ENCODE data around the gene UBE2I.
A peak's percentile ranks its signal among the peaks of the same experiment; 100 is the strongest.
"Not testable (repeated sequence)": the region's sequence is repeated elsewhere in the genome, so short reads cannot be mapped to it uniquely, and the experiment has no call there.

UBE2I gene

DNA sequence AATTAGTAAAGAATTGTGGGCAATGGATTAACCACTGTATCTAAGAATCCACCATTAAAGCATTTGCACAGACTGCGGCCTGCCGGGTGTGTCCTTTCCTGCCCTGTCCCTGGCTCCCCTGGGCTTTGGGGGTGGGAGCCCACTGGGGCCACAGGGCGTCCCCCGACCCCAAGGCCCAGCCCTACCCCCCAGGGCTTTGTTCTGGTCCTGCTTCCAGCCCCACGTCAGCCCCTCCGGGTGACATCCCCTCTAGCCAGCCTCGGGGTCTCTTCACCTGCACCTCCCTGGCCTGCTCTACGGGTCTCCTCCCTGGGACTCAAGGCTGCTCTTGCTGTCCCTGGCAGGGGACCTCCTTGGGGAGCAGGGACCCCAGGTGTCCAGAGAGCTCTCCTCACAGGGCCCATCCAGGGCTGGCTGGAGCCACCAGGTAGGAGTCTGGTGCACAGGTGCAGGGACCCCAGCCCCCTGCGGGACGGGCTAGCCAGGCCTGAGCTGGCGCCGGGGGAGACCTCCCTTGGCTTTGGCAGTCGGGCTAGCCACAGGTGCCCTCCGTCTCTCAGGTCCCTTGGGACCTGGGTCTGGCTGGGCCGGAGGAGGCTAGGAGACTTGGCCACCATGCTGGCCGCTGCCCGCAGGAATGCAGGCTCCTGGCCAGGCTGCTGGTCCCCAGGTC, 17.6 kb downstream of the UBE2I start:
- H3K4me1 ChIP-seq (ENCODE audit: control insufficient read depth in 5 of 5, insufficient read depth in 5 of 5, low read length in 5 of 5) = peaks cover 1 to 21% (median 9%) of the 10 kb centered on the region in 5 donors
- peaks cover 4 to 9% (median 7%) of the 10 kb centered on the region in 5 donors for H3K27me3 ChIP-seq (ENCODE audit: control insufficient read depth in 5 of 5, insufficient read depth in 4 of 5, low read length in 5 of 5)
- peaks cover 0 to 7% (median 3%) of the 10 kb centered on the region in 5 donors for H3K9me3 ChIP-seq (ENCODE audit: control insufficient read depth in 5 of 5, low read length in 5 of 5)
- peaks cover 0 to 32% (median 30%) of the 10 kb centered on the region in 5 donors for H3K36me3 ChIP-seq (ENCODE audit: control insufficient read depth in 5 of 5, insufficient read depth in 5 of 5, low read length in 5 of 5)
- H3K9ac ChIP-seq (ENCODE audit: low read length in 5 of 5) = no peak overlapping the region
- no peak overlapping the region for H3K27ac ChIP-seq (ENCODE audit: low read depth, low read length)
- H3K4me3 ChIP-seq (ENCODE audit: low read depth in 1 of 5, low read length in 5 of 5) = no peak overlapping the region

DNA sequence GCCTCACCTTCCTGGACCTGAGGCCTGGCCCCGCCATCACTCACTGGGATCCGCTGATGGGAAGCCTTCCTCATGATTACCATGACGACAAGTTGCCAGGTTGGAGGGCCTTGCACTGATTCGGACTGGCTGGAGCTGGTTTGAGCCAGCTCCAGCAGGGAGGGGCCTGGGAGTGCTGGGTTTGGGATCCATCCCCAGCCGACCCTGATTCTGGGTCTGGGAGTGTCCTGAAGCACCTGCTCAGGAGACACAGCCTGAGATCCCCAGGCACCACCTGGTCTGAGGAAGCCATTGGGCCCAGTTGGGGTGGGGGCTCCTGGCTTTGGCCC, 18.1 kb downstream of the UBE2I start:
- peaks cover 8 to 13% (median 12%) of the 10 kb centered on the region in 5 donors for H3K27me3 ChIP-seq (ENCODE audit: control insufficient read depth in 5 of 5, insufficient read depth in 4 of 5, low read length in 5 of 5)
- no peak overlapping the region for H3K27ac ChIP-seq (ENCODE audit: low read depth, low read length)
- no peak overlapping the region for H3K4me3 ChIP-seq (ENCODE audit: low read depth in 1 of 5, low read length in 5 of 5)
- peaks cover 0 to 7% (median 3%) of the 10 kb centered on the region in 5 donors for H3K9me3 ChIP-seq (ENCODE audit: control insufficient read depth in 5 of 5, low read length in 5 of 5)
- H3K4me1 ChIP-seq (ENCODE audit: control insufficient read depth in 5 of 5, insufficient read depth in 5 of 5, low read length in 5 of 5) = peaks cover 1 to 26% (median 13%) of the 10 kb centered on the region in 5 donors
- H3K9ac ChIP-seq (ENCODE audit: low read length in 5 of 5) = no peak overlapping the region
- H3K36me3 ChIP-seq (ENCODE audit: control insufficient read depth in 5 of 5, insufficient read depth in 5 of 5, low read length in 5 of 5) = peaks cover 0 to 31% (median 27%) of the 10 kb centered on the region in 5 donors

DNA sequence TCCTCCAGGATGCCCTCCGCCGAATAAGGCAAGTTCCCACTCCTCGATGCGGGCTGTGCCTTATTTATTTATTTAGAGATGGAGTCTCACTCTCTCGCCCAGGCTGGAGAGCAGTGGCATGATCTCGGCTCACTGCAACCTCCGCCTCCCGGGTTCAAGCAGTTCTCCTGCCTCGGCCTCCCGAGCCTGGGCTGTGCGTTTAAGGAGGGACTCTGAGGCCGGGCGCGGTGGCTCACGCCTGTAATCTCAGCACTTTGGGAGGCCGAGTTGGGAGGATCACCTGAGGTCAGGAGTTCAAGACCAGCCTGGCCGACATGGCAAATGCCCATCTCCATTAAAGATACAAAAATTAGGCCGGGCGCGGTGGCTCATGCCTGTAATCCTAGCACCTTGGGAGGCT, 18.7 kb downstream of the UBE2I start:
- Histone ChIP-seq H3K4me1 (ENCODE audit: control insufficient read depth in 5 of 5, insufficient read depth in 5 of 5, low read length in 5 of 5) (peaks cover 1 to 32% (median 19%) of the 10 kb centered on the region in 5 donors), H3K27me3 (ENCODE audit: control insufficient read depth in 5 of 5, insufficient read depth in 4 of 5, low read length in 5 of 5) (peaks cover 13 to 18% (median 15%) of the 10 kb centered on the region in 5 donors), H3K36me3 (ENCODE audit: control insufficient read depth in 5 of 5, insufficient read depth in 5 of 5, low read length in 5 of 5) (peaks cover 0 to 29% (median 26%) of the 10 kb centered on the region in 5 donors)
- H3K4me3 ChIP-seq (ENCODE audit: low read depth in 1 of 5, low read length in 5 of 5); H3K9me3 ChIP-seq (ENCODE audit: control insufficient read depth in 5 of 5, low read length in 5 of 5); H3K27ac ChIP-seq (ENCODE audit: low read depth, low read length); H3K9ac ChIP-seq (ENCODE audit: low read length in 5 of 5): not testable (repeated sequence)

DNA sequence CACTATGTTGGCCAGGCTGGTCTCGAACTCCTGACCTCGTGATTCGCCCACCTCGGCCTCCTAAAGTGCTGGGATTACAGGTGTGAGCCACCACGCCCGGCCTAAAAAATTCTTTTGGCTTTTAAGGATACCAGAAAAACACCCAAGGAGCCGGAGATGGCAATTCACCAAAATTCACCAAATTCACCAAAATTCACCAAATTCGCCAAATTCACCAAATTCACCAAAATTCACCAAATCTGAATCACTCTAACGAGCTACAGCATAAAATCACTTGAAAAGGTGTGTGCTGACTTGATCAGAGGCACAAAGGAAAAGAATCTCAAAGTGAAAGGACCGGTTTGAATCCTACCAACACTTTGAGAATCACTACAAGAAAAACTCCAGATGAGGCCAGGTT, 19.5 kb downstream of the UBE2I start:
- Histone ChIP-seq H3K36me3 (ENCODE audit: control insufficient read depth in 5 of 5, insufficient read depth in 5 of 5, low read length in 5 of 5) (peaks cover 0 to 20% (median 18%) of the 10 kb centered on the region in 5 donors), H3K27me3 (ENCODE audit: control insufficient read depth in 5 of 5, insufficient read depth in 4 of 5, low read length in 5 of 5) (peaks cover 14 to 21% (median 16%) of the 10 kb centered on the region in 5 donors), H3K4me1 (ENCODE audit: control insufficient read depth in 5 of 5, insufficient read depth in 5 of 5, low read length in 5 of 5) (peaks cover 1 to 39% (median 24%) of the 10 kb centered on the region in 5 donors)
- H3K27ac ChIP-seq (ENCODE audit: low read depth, low read length); H3K9ac ChIP-seq (ENCODE audit: low read length in 5 of 5); H3K4me3 ChIP-seq (ENCODE audit: low read depth in 1 of 5, low read length in 5 of 5); H3K9me3 ChIP-seq (ENCODE audit: control insufficient read depth in 5 of 5, low read length in 5 of 5): not testable (repeated sequence)

DNA sequence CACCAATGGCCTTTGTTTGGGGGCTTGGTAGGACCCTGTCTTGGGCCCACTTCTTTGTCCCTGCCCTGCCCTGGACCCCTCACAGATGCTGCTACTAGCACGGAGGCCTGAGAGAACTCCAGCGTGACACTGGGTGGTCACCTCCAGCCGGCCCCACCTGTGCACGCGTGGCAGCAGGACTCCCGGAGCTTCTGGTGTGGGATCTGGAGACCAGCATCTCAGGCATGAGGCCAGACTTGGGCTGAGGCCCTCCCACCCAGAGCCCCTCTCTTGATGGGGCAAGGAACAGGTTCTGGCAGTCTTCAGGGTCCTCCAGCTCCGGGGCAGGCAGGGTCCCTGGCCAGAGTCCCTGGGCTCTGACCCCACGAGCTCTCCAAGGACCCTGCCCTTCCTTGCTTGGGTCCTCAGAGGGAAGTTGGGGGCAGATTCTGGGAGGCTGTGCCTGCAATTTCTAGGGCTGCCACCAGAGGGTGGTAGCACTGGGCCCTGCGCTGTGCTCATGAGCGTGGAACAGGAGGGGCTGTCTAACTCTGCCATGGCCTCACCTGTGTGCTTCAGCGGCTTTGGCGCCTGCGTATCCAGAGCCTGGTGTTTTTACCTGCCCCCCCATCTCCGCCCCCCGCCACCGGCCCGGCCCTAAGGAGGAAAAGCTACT, 21.0 kb downstream of the UBE2I start:
- H3K4me1 ChIP-seq (ENCODE audit: control insufficient read depth in 5 of 5, insufficient read depth in 5 of 5, low read length in 5 of 5) = peaks cover 1 to 46% (median 30%) of the 10 kb centered on the region in 5 donors
- H3K4me3 ChIP-seq (ENCODE audit: low read depth in 1 of 5, low read length in 5 of 5) = no peak overlapping the region
- peaks cover 0 to 7% (median 3%) of the 10 kb centered on the region in 5 donors for H3K9me3 ChIP-seq (ENCODE audit: control insufficient read depth in 5 of 5, low read length in 5 of 5)
- no peak overlapping the region for H3K27ac ChIP-seq (ENCODE audit: low read depth, low read length)
- peaks cover 24 to 35% (median 28%) of the 10 kb centered on the region in 5 donors for H3K27me3 ChIP-seq (ENCODE audit: control insufficient read depth in 5 of 5, insufficient read depth in 4 of 5, low read length in 5 of 5)
- peaks cover 0 to 6% (median 4%) of the 10 kb centered on the region in 5 donors for H3K36me3 ChIP-seq (ENCODE audit: control insufficient read depth in 5 of 5, insufficient read depth in 5 of 5, low read length in 5 of 5)
- H3K9ac ChIP-seq (ENCODE audit: low read length in 5 of 5) = no peak overlapping the region

DNA sequence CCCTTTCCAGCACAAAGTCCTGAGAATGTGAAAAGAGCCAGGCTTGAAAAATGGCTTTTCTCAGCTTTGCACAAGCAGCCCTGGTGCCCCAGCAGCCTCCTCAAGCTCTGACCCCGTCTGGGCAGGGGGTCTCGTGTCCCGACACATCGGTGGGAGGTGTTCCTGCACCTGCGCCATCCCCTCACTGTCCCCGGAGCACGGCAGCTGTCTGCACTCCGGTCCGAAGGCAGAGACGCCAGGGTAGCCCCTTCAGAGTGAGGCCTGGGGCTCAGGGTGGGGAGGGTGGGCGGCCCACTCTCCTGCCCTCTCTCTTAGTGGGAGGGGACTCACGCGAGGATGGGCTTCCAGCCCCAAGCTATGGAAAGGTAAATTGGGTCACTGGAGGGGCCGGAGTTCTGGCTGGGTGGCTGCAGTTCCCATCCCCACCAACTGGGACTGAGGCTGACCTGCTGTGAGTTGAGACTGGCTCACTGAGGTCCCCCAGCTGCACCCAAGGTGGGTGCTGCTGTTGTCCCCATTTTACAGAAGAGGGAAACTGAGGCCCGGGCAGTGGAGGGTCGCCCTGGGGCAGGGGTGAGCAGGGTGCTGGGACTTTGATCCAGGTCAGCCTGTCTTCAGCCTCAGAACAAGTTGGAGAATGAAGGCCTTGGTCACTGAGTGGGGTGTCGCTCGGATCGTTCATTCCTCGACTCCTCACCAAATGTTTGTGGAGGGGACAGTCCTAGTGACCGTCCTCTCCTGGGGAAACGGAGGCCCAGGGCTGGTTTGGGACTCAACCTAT, 21.7 kb downstream of the UBE2I start:
- peak overlapping the region; percentile 50 for H3K27ac ChIP-seq (ENCODE audit: low read depth, low read length)
- peak overlapping the region in 2 of 5 donors; percentile 20 to 46 for H3K9ac ChIP-seq (ENCODE audit: low read length in 5 of 5)

DNA sequence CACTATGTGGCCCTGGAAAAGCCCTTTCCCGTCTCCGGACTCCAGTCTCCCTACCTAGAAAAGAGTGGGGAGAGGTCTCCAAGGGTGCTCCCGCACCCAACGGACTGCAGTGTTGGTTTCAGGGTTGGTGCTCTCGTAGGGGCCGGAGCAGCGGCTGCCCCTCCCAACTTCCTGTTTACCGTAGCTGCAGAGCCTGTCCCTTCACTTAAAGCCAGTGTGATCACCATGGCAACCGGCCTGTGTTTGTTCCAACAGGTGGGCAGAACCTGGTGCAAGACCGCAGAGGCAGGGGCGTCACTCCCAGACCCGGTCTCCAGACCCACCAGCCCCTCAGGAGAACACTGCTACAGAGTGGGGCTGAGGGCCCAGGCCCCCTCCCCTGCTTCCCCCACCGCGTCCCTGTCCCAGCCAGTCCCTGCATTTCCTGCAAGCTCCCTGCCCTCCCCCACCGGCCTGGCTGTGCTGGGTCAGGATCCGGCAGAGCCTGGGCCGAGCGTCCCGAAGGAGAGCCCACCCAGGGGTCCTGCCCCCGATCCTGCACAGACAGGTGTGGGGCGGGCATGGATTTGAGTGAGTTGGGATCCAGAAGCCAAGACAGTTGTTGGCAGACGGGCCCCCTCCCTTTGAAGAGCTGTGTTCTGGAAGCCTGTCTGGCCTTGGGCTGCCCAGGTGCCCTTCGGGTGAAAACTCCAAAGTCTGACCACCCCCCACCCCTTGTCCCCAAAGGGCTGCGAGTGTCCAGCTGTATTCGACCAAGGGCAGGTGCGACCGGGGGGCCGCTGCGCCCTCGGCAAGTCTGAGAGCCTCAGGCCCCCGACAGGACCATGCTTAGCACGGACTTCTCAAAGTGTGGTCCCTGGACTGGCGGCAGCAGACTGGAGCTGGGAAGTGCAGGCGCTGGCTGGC, 22.5 kb downstream of the UBE2I start:
- Histone ChIP-seq H3K27ac (ENCODE audit: low read depth, low read length) (peak overlapping the region; percentile 50), H3K9me3 (ENCODE audit: control insufficient read depth in 5 of 5, low read length in 5 of 5) (peaks cover 0 to 7% (median 3%) of the 10 kb centered on the region in 5 donors), H3K36me3 (ENCODE audit: control insufficient read depth in 5 of 5, insufficient read depth in 5 of 5, low read length in 5 of 5) (no peaks in the 10 kb centered on the region), H3K27me3 (ENCODE audit: control insufficient read depth in 5 of 5, insufficient read depth in 4 of 5, low read length in 5 of 5) (peaks cover 26 to 44% (median 41%) of the 10 kb centered on the region in 5 donors), H3K4me1 (ENCODE audit: control insufficient read depth in 5 of 5, insufficient read depth in 5 of 5, low read length in 5 of 5) (peaks cover 0 to 38% (median 30%) of the 10 kb centered on the region in 5 donors), H3K4me3 (ENCODE audit: low read depth in 1 of 5, low read length in 5 of 5) (peak overlapping the region; percentile 8 to 67 (median 62)), H3K9ac (ENCODE audit: low read length in 5 of 5) (peak overlapping the region in 3 of 5 donors; percentile 33 to 59 (median 46))

More for the DNA sequence above, 21.7 kb downstream of the UBE2I start:
- Histone ChIP-seq H3K4me1 (ENCODE audit: control insufficient read depth in 5 of 5, insufficient read depth in 5 of 5, low read length in 5 of 5) (peaks cover 1 to 39% (median 30%) of the 10 kb centered on the region in 5 donors), H3K27me3 (ENCODE audit: control insufficient read depth in 5 of 5, insufficient read depth in 4 of 5, low read length in 5 of 5) (peaks cover 26 to 41% (median 33%) of the 10 kb centered on the region in 5 donors), H3K36me3 (ENCODE audit: control insufficient read depth in 5 of 5, insufficient read depth in 5 of 5, low read length in 5 of 5) (no peaks in the 10 kb centered on the region), H3K4me3 (ENCODE audit: low read depth in 1 of 5, low read length in 5 of 5) (peak overlapping the region; percentile 1 to 67 (median 62)), H3K9me3 (ENCODE audit: control insufficient read depth in 5 of 5, low read length in 5 of 5) (peaks cover 0 to 7% (median 3%) of the 10 kb centered on the region in 5 donors)

DNA sequence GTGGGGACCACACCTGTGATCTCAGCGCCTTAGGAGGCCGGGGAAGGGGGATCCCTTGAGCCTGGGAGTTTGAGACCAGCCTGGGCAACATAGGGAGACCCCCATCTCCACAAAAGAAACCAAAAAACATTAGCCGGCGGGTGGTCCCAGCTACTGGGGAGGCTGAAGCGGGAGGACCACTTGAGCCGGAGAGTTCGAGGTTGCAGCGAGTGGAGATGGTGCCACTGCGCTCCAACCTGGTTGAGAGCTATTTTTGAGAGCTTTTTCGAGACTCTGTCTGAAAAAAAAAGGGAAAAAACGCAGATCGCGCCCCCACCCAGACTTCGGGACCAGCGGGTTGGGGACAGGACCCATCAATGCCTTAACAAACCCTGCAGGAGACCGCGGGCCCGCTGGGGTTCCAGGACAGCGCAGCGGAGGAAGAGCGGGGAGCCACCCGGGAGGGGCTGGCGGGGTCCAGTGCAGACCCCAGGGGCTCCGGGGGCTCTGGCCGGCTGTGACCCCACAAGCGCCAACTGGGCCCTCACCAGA, 23.2 kb downstream of the UBE2I start:
- no peak overlapping the region for H3K27ac ChIP-seq (ENCODE audit: low read depth, low read length)
- peaks cover 28 to 48% (median 41%) of the 10 kb centered on the region in 5 donors for H3K27me3 ChIP-seq (ENCODE audit: control insufficient read depth in 5 of 5, insufficient read depth in 4 of 5, low read length in 5 of 5)
- H3K36me3 ChIP-seq (ENCODE audit: control insufficient read depth in 5 of 5, insufficient read depth in 5 of 5, low read length in 5 of 5) = no peaks in the 10 kb centered on the region
- H3K4me1 ChIP-seq (ENCODE audit: control insufficient read depth in 5 of 5, insufficient read depth in 5 of 5, low read length in 5 of 5) = peaks cover 0 to 38% (median 30%) of the 10 kb centered on the region in 5 donors
- peak overlapping the region in 4 of 5 donors; percentile 28 to 67 (median 58) for H3K4me3 ChIP-seq (ENCODE audit: low read depth in 1 of 5, low read length in 5 of 5)
- peaks cover 0 to 7% (median 3%) of the 10 kb centered on the region in 5 donors for H3K9me3 ChIP-seq (ENCODE audit: control insufficient read depth in 5 of 5, low read length in 5 of 5)
- H3K9ac ChIP-seq (ENCODE audit: low read length in 5 of 5) = peak overlapping the region in 2 of 5 donors; percentile 37 to 59
